Measurements from ENCODE around the gene C19orf81. TPM values are rescaled to one million over a fixed set of nuclear protein-coding genes. Genes with fewer than 3 reads are reported as not detected.

The C19orf81 gene
- total and polyA plus RNA-seq, 2 of the 13 experiments (the other 11 are each of a cell fraction or from before 2014, with no cell fraction given) = not detected

DNA sequence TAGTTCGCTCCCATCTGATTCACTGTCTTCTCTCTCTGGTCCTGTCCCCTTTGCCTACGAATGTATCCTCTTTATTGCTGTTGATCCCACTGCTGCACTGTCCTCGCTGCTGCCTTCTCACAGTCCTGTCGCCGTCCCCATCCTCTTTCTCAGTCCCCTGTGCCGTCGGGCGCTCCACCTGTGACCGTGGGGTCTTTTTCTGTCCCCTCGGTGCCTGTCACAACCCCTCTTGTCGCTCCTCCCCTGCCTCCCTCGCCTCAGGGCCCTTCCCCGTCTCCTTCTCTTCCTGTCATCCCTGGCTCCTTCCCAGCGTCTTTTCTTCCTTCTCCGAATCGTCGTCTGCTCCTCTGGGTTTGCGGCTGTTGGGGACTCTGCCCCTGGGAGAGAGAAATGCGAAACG is 41.9 kb upstream of the C19orf81 start:
- H3K27ac ChIP-seq (ENCODE audit: extremely low read length, insufficient read depth, low read length) = no peak overlapping the region
- FAIRE-seq = no peak

More for the DNA sequence above, 41.9 kb upstream of the C19orf81 start:
- Histone ChIP-seq H3K9me3 (ENCODE audit: low read length) (no peaks in the 10 kb centered on the region), H4K20me1 (ENCODE audit: insufficient read depth, low read length) (no peaks in the 10 kb centered on the region), H3K36me3 (replicated peaks in 1 of 2; ENCODE audit: control insufficient read depth in 1 of 2, insufficient read depth in 2 of 2, low read length in 2 of 2) (no peaks in the 10 kb centered on the region), H3K9ac (ENCODE audit: insufficient read depth, low read depth, low read length) (no peak overlapping the region), H3K4me1 (ENCODE audit: insufficient read depth, low read length) (no peaks in the 10 kb centered on the region), H3K79me2 (ENCODE audit: insufficient read depth, low read length) (no peaks in the 10 kb centered on the region), H3K4me3 (replicated peaks in 1 of 3; ENCODE audit: insufficient read depth in 1 of 3, low read depth in 2 of 3, low read length in 3 of 3) (no peak overlapping the region), H3K4me2 (ENCODE audit: low read depth, low read length) (no peak overlapping the region), H3K27me3 (ENCODE audit: control insufficient read depth in 1 of 2, insufficient read depth in 2 of 2, low read length in 2 of 2) (peaks cover 0 to 1% of the 10 kb centered on the region in 2 experiments; a peak in 1 of 5 replicates), H2AFZ (ENCODE audit: low read length) (no peak overlapping the region)
- ATAC-seq = no peak
- POLR2A ChIA-PET = no interaction called here
- intact Hi-C loops (cut with micrococcal nuclease; ENCODE audit: unreplicated experiment) = no loop called here
- WGBS (ENCODE audit: low lambda C conversion rate) = 47% methylated on average over 20 of the region's 20 CpGs
- BruUV-seq (replicated peaks) = no TSS peak
- CTCF ChIA-PET (ENCODE audit: low intra/inter-chr PET ratio, low total read pairs) = no interaction called here
- no peak for TF ChIP-seq ZNF816 (CRISPR knock-in tag; IDR thresholded peaks at IDR 0.05; ENCODE audit: borderline replicate concordance)
- TF ChIP-seq, protein P1, sequence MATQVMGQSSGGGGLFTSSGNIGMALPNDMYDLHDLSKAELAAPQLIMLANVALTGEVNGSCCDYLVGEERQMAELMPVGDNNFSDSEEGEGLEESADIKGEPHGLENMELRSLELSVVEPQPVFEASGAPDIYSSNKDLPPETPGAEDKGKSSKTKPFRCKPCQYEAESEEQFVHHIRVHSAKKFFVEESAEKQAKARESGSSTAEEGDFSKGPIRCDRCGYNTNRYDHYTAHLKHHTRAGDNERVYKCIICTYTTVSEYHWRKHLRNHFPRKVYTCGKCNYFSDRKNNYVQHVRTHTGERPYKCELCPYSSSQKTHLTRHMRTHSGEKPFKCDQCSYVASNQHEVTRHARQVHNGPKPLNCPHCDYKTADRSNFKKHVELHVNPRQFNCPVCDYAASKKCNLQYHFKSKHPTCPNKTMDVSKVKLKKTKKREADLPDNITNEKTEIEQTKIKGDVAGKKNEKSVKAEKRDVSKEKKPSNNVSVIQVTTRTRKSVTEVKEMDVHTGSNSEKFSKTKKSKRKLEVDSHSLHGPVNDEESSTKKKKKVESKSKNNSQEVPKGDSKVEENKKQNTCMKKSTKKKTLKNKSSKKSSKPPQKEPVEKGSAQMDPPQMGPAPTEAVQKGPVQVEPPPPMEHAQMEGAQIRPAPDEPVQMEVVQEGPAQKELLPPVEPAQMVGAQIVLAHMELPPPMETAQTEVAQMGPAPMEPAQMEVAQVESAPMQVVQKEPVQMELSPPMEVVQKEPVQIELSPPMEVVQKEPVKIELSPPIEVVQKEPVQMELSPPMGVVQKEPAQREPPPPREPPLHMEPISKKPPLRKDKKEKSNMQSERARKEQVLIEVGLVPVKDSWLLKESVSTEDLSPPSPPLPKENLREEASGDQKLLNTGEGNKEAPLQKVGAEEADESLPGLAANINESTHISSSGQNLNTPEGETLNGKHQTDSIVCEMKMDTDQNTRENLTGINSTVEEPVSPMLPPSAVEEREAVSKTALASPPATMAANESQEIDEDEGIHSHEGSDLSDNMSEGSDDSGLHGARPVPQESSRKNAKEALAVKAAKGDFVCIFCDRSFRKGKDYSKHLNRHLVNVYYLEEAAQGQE (IDR thresholded peaks at IDR 0.05; ENCODE audit: borderline replicate concordance in 1 of 2, low read depth in 1 of 2, low read length in 2 of 2) = no peak
- TF ChIP-seq ZNF747 (CRISPR knock-in tag; IDR thresholded peaks at IDR 0.05; ENCODE audit: borderline replicate concordance) = no peak
- TF ChIP-seq POLR2G (IDR thresholded peaks at IDR 0.05; ENCODE audit: low read depth, low read length) = no peak
- TF ChIP-seq THAP9 (CRISPR knock-in tag; IDR thresholded peaks at IDR 0.05; ENCODE audit: borderline replicate concordance) = no peak
- no peak for TF ChIP-seq ONECUT2 (CRISPR knock-in tag; IDR thresholded peaks at IDR 0.05)
- TF ChIP-seq SIX1 (CRISPR knock-in tag; IDR thresholded peaks at IDR 0.05; ENCODE audit: borderline replicate concordance) = no peak
- no peak for TF ChIP-seq HNRNPL (IDR thresholded peaks at IDR 0.05; ENCODE audit: low read depth, low read length)
- TF ChIP-seq ASH2L (IDR thresholded peaks at IDR 0.05; ENCODE audit: insufficient read length, low read depth, low read length) = no peak
- in situ Hi-C loops (cut with HindIII; ENCODE audit: extremely low pct_ligation_motif_present, low pct_unique_long_range_greater_than_20kb) = loop anchor here (10.0 kb wide), 1 partner anchor 177 kb away; no protein-coding TSS in a partner anchor
- DNase-seq (ENCODE audit: low spot score) = no peak

All from HepG2 (cell line).